Choroid plexus epithelial cell (primary cell): ENCODE measurements around the gene DNASE1L3.
A peak's percentile ranks its signal among the peaks of the same experiment; 100 is the strongest.

Source experiments
- DNase-seq: peaks from one replicate; pipeline ENCODE4 v3.0.0-alpha.2; 2010; ENCODE audit warnings: low read depth
- H3K4me3 ChIP-seq: 2 replicates; pipeline ENCODE4 v1.5.1; 2011; ENCODE audit warnings: low read depth, mild to moderate bottlenecking, control low read depth, low read length, moderate library complexity
- TF ChIP-seq, protein P1 (sequence below): conservative IDR thresholded peaks from 2 replicates; pipeline ENCODE4 v1.5.1; 2011; ENCODE audit warnings: low read depth, mild to moderate bottlenecking, control low read depth, inconsistent platforms, low read length, moderate library complexity

The DNASE1L3 gene

DNA sequence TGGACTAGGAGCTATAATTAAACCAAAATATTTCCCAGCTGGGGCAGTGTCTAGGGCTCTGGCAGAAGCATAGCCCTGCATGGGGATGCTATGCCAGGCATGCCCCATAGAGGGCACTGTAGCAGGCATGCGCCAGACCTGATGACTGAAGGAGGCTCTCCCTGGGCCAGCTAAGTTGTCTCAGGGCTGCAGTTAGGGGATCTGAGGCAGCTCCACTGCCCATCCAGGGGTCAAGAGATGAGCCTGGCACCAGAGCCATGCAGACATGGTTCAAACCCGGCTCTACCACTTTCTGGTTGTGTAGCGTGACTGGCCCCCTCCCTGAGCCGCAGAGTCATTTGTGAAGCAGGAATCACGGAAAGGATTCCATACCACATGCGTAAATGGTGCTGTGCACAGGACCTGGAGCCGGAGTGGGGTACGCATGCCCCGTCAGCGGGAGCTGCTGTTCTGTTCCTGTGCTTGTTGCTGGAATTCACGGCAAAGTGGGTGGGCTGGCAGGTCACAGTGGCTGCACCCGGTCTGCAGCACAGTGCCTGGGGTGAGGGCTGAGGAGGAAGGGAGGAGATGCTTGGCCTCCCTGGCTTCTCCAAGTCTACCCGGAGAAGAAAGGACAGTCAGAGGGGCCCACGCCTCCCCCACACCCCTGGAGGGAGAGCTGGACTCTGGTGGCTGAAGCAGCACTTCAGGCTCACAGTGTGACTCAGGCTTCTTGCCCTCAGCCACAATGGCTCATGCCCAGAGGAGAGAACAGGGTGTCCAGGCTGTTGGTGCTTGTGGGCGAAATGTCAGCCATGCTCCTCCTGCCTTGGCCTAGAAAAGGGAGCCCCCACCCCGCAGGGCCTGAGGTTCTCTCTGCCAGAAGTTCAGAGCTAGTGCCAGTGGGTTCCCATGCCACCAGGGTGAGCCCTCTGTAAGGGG is 43.1 kb downstream of the DNASE1L3 start:
- DNase-seq = peak; percentile 79
- TF ChIP-seq, protein P1, sequence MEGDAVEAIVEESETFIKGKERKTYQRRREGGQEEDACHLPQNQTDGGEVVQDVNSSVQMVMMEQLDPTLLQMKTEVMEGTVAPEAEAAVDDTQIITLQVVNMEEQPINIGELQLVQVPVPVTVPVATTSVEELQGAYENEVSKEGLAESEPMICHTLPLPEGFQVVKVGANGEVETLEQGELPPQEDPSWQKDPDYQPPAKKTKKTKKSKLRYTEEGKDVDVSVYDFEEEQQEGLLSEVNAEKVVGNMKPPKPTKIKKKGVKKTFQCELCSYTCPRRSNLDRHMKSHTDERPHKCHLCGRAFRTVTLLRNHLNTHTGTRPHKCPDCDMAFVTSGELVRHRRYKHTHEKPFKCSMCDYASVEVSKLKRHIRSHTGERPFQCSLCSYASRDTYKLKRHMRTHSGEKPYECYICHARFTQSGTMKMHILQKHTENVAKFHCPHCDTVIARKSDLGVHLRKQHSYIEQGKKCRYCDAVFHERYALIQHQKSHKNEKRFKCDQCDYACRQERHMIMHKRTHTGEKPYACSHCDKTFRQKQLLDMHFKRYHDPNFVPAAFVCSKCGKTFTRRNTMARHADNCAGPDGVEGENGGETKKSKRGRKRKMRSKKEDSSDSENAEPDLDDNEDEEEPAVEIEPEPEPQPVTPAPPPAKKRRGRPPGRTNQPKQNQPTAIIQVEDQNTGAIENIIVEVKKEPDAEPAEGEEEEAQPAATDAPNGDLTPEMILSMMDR = peak; percentile 95
- H3K4me3 ChIP-seq = no peak overlapping the region

DNA sequence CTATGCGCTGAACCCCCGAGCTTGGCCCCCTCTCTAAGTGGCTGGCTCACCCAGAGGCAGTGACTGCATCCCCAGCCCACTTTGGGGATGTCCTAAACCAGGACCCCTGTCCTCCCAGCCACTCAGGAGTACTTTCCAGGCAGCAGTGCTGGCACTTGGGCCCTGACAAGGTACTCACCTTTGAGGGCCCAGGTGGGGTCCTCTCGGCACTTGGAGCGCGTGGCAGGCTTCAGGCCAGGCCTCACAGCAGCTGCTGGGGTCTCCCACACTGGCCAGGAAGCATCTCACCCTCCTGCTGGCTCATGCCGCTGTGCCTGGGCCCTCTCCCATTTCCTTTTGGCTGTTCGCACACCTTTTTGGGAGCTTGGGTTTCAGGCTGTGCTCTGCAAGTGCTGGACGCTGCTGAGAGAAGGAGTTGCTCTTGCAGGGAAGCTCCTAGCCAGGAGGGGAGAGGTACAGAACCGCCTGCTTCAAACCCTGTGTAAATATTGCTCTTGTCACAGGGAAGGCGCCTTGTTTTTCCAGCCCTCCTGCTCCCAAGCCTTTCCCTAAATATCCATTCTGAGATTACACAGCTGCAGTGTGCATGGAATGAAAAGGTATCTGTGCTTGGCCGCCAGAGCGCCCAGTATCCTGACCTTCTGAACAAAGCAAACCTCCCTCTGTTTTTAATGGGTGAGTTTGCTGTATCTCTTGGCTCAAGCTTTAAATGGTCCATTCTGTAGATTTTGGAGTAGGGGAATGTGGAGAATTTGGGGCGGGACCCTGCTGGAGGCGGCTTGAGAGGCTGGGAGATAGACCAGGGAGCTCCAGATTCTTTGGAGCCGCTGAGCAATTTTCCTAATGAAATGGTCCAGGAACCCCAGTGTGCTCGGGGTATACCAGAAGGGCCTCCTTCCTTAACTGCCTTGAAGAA is 45.6 kb downstream of the DNASE1L3 start:
- no peak overlapping the region for H3K4me3 ChIP-seq
- DNase-seq = peak; percentile 32
- TF ChIP-seq, protein P1 = no peak

DNA sequence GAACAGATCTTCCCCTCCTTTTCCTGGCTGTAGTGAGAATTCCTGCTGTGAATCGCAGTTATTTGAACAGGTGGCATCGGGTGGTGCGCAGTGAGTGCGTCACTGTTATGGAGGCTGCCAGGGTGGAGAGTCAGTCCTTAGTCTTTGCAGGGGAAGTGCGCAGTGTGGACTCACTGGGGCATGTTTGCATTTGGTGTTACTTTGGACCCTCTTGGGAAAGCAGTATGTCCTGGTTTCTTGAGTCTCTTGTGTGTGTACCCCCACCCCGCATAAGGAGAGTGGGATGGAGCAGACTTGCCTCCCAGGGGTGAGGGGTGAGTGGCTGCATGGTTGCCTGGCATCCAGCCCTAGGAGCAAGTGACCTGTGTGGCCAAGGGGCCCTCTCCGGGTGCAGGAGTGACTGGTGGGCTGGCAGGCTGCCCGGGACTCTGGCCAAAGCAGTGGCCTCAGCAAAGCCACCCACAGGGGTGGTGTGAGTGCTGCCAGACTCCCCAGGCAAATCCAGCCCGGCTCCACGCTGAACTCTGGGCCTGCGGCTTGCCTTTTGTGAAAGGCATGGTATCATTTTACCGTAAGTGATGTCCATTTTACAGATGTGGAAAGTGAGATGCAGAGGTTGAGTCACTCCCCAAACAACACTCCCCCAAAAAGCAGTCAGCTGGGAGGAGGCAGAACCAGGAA is 46.4 kb downstream of the DNASE1L3 start:
- DNase-seq = peak; percentile 60
- TF ChIP-seq, protein P1 = no peak
- H3K4me3 ChIP-seq = no peak overlapping the region

DNA sequence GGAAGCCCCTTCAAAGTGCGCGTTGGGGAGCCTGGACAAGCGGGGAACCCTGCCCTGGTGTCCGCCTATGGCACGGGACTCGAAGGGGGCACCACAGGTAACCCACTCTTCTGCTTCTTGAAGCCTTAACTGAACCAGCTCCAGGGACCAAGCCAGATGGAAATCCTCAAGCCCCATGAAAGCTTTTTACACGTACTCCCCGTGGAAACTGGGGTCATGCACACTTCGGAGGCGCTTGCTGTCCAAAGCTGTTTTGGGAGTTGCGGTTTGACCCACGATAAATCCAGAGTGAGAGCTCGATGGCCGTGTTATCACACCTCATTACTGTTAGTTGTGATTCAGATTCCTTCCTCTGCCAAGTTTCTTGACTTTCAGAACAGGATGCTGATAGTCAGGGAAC is 47.5 kb downstream of the DNASE1L3 start:
- no peak overlapping the region for H3K4me3 ChIP-seq
- DNase-seq = peak; percentile 51
- TF ChIP-seq, protein P1 = no peak

DNA sequence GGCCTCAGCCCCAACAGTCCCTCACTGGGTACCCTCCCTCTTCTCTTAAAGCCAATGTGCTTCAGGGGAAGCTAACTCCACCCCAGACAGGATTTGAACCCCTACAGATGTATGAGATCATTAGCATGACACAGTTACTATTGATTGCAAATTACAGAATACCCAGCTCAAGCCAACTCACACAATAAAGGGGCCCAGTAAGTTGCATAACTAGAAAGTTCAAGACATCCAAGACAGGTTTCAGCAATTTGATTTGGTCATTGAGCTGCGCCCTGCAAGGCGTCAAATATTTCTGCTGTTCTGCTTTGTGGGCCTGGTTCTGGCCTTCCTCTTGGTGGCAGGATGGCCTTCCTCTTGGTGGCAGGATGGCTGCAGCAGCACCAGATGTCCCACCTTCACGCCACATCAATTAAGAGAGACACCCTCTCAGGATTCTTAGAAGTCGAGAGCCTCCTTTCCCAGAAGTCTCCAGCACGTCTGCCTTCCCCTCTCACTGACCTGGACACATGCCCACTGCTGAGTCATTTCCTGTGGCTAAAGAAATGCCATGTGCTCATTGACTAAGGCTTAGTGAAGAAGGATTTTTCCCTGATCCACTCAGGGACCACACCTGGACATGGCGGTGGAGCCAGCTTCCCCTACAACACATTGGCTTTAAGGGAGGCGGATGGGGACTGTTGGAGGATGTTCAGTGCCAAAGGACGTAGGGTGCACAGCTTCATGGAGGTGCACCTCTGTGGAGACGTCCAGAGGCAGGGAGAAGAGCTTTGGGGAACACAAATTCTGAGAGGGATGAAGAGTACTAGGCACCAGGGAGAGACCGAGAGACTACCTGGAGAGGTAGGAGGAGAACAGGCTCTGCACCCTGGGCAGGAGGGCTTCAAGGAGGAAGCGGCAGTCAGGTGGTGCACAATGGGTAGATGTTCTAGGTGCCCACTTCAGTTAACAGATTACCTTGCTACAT is 49.1 kb downstream of the DNASE1L3 start:
- TF ChIP-seq, protein P1 = no peak
- no peak overlapping the region for H3K4me3 ChIP-seq
- DNase-seq = peak; percentile 97

DNA sequence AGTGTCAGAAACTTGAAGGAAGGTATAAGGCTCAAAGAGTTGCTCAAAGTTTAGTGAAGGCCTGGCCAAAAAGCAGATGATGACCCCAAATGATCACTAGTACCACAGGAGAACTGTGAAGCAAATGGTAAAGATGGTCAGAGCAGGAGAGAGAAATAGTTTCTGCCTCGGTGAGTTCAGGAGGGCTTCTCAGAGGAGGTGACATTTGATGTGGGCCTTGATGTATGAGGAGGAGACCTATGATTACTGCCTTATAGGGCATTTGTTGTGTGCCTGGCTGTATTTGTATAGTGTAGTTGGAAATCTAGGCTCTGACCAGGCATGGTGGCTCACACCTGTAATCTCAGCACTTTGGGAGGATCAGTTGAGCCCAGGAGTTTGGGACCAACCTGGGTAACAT is 50.4 kb downstream of the DNASE1L3 start:
- TF ChIP-seq, protein P1 = no peak
- no peak overlapping the region for H3K4me3 ChIP-seq
- DNase-seq = no peak
